Liver (tissue), 9 donors: Measurements from ENCODE around the gene CNOT10. TPM values are rescaled to one million over a fixed set of nuclear protein-coding genes. Genes with fewer than 3 reads are reported as not detected.
A peak's percentile ranks its signal among the peaks of the same experiment; 100 is the strongest.

ENCODE experiments used
- DNase-seq: peaks from one replicate; pipeline ENCODE4 v3.0.0-alpha.2; 2017; ENCODE audit warnings: low spot score
- H3K27ac ChIP-seq, 2 donors: one replicate each; pipeline ENCODE4 v1.7.0; 2013; ENCODE audit warnings: inconsistent platforms in 2 of 2, low read length in 2 of 2, control low read depth in 1 of 2, low read depth in 1 of 2, mild to moderate bottlenecking in 1 of 2
- H3K27me3 ChIP-seq, 4 donors: one replicate each; pipeline versions ENCODE4 v1.6.1 to v1.7.0; 2013; ENCODE audit warnings: low read length in 3 of 4, inconsistent platforms in 1 of 4, mild to moderate bottlenecking in 1 of 4, moderate library complexity in 1 of 4; ENCODE audit not compliant: control insufficient read depth in 4 of 4, insufficient read depth in 4 of 4
- H3K36me3 ChIP-seq, 4 donors: one replicate each; pipeline versions ENCODE4 v1.6.1 to v1.7.0; 2013; ENCODE audit warnings: low read length in 3 of 4, mild to moderate bottlenecking in 3 of 4, low read depth in 1 of 4, moderate library complexity in 1 of 4; ENCODE audit not compliant: control insufficient read depth in 4 of 4, insufficient read depth in 3 of 4
- H3K4me1 ChIP-seq, 4 donors: one replicate each; pipeline versions ENCODE4 v1.6.1 to v1.7.0; 2013; ENCODE audit warnings: low read length in 3 of 4, mild to moderate bottlenecking in 3 of 4, moderate library complexity in 1 of 4; ENCODE audit not compliant: control insufficient read depth in 4 of 4, insufficient read depth in 4 of 4
- H3K4me3 ChIP-seq, 3 donors: one replicate each; pipeline versions ENCODE4 v1.6.1 to v1.7.0; 2013; ENCODE audit warnings: low read length in 3 of 3, control low read depth in 1 of 3, low read depth in 1 of 3, mild to moderate bottlenecking in 1 of 3
- H3K9ac ChIP-seq, 2 donors: one replicate each; pipeline ENCODE4 v1.7.0; 2013; ENCODE audit warnings: low read length in 2 of 2, mild to moderate bottlenecking in 2 of 2, moderate library complexity in 2 of 2, control low read depth in 1 of 2, low read depth in 1 of 2
- H3K9me3 ChIP-seq, 4 donors: one replicate each; pipeline versions ENCODE4 v1.6.1 to v1.7.0; 2013; ENCODE audit warnings: low read length in 3 of 4; ENCODE audit not compliant: control insufficient read depth in 4 of 4
- ATF3 ChIP-seq: IDR thresholded peaks from 2 replicates; pipeline ENCODE4 v1.6.1; 2016; ENCODE audit warnings: antibody characterized with exemption
- FOXA1 ChIP-seq: IDR thresholded peaks from 2 replicates; pipeline ENCODE4 v1.6.1; 2016; ENCODE audit warnings: antibody characterized with exemption
- FOXA2 ChIP-seq: IDR thresholded peaks from 2 replicates; pipeline ENCODE4 v1.6.1; 2016; ENCODE audit warnings: antibody characterized with exemption
- GABPA ChIP-seq, 2 donors: IDR thresholded peaks in 1 of 2; conservative IDR thresholded peaks in 1 of 2; 2 replicates each; pipeline ENCODE4 v1.6.1; 2016; ENCODE audit warnings: antibody characterized with exemption in 2 of 2, mild to moderate bottlenecking in 1 of 2, moderate library complexity in 1 of 2
- HNF4A ChIP-seq, 2 donors: conservative IDR thresholded peaks; 2 replicates each; pipeline ENCODE4 v1.6.1; 2016; ENCODE audit warnings: antibody characterized with exemption in 2 of 2, mild to moderate bottlenecking in 2 of 2
- HNF4G ChIP-seq: IDR thresholded peaks from 2 replicates; pipeline ENCODE4 v1.6.1; 2016; ENCODE audit warnings: antibody characterized with exemption
- JUND ChIP-seq, 2 donors: IDR thresholded peaks; 2 replicates each; pipeline ENCODE4 v1.6.1; 2016; ENCODE audit warnings: antibody characterized with exemption in 2 of 2
- REST ChIP-seq: IDR thresholded peaks from 2 replicates; pipeline ENCODE4 v1.6.1; 2016; ENCODE audit warnings: antibody characterized with exemption, mild to moderate bottlenecking
- RXRA ChIP-seq, 2 donors: IDR thresholded peaks; 2 replicates each; pipeline ENCODE4 v1.6.1; 2017 to 2018; ENCODE audit warnings: antibody characterized with exemption in 2 of 2, mild to moderate bottlenecking in 1 of 2
- SP1 ChIP-seq: IDR thresholded peaks from 2 replicates; pipeline ENCODE4 v1.6.1; 2018; ENCODE audit warnings: antibody characterized with exemption, mild to moderate bottlenecking
- TAF1 ChIP-seq: conservative IDR thresholded peaks from 2 replicates; pipeline ENCODE4 v1.6.1; 2016; ENCODE audit warnings: antibody characterized with exemption, mild to moderate bottlenecking
- YY1 ChIP-seq: IDR thresholded peaks from 2 replicates; pipeline ENCODE4 v1.6.1; 2016; ENCODE audit warnings: antibody characterized with exemption, mild to moderate bottlenecking
- ZBTB33 ChIP-seq: IDR thresholded peaks from 2 replicates; pipeline ENCODE4 v1.6.1; 2016; ENCODE audit warnings: antibody characterized with exemption
- WGBS: extraction: QIAGEN DNeasy Blood & Tissue Kit; methylation state at CpG from one replicate; pipeline ENCODE4 v1.1.7; 2013; 5-methylcytosine and 5-hydroxymethylcytosine counted together
- polyA plus RNA-seq, 2 donors: library from polyadenylated mRNA; stranded (reverse) in 1 of 2; unstranded in 1 of 2; fragments of 200-250 nt in 1 of 2; fragments of >200 nt in 1 of 2; fragmentation: Nextera tagmentation in 1 of 2; extraction: Ambion mirVana in 1 of 2; gene quantifications; one replicate each; pipeline versions ENCODE4 v1.2.1 to v1.2.3, GENCODE V29; 2013 to 2015
- total RNA-seq, 2 donors: library from RNA; depleted of rRNA; stranded (reverse); fragments of >200 nt; gene quantifications; one replicate each; pipeline ENCODE4 v1.2.3, GENCODE V29; 2014
- TF ChIP-seq, protein P1 (sequence below): fragments of 150-350 bp; IDR thresholded peaks from 2 replicates; pipeline ENCODE4 v1.5.1; 2017; ENCODE audit warnings: improper control_type of control experiment, low read depth, low read length; ENCODE audit not compliant: missing input control
- donor health status: healthy.
- donor health status: healthy.
- donor health status: healthy.
- donor health status: healthy.
- donor health status: healthy.

CNOT10 gene
- total and polyA plus RNA-seq, 4 donors: 6.7 to 19.6 (median 11.1) TPM

- no peaks in the 10 kb centered on the region for H3K27me3 ChIP-seq
- H3K4me1 ChIP-seq: peaks cover 3 to 13% (median 11%) of the 10 kb centered on the region in 4 donors
- H3K36me3 ChIP-seq: no peaks in the 10 kb centered on the region
- no peak overlapping the region for H3K9ac ChIP-seq
- DNase-seq: no peak
- no peak for TF ChIP-seq FOXA2
- no peak for TF ChIP-seq TAF1
- TF ChIP-seq GABPA (IDR thresholded peaks at IDR 0.05 in 1 of 2, conservative IDR thresholded peaks at IDR 0.05 in 1 of 2): no peak
- no peak for TF ChIP-seq HNF4A (conservative IDR thresholded peaks at IDR 0.05)
- no peak for TF ChIP-seq JUND (IDR thresholded peaks at IDR 0.05)
- no peak for TF ChIP-seq FOXA1
- no peak for TF ChIP-seq RXRA (IDR thresholded peaks at IDR 0.05)
- TF ChIP-seq ZBTB33: no peak
- TF ChIP-seq ATF3: no peak
- no peaks in the 10 kb centered on the region for H3K9me3 ChIP-seq
- no peak overlapping the region for H3K4me3 ChIP-seq
- H3K27ac ChIP-seq: no peak overlapping the region
- 92% methylated on average over 4 of the region's 4 CpGs for WGBS
These were observed 3.2 kb upstream of the CNOT10 start for GRCh38 chr3:32681811-32682210.

GRCh38 chr3:32684029-32684799 lies 774 bp upstream of the CNOT10 start:
- H3K4me1 ChIP-seq: peaks cover 3 to 17% (median 13%) of the 10 kb centered on the region in 4 donors
- 49% methylated on average over 4 of the region's 4 CpGs for WGBS
- TF ChIP-seq JUND (IDR thresholded peaks at IDR 0.05): no peak
- TF ChIP-seq HNF4G: no peak
- TF ChIP-seq REST: no peak
- TF ChIP-seq FOXA1: no peak
- TF ChIP-seq, protein P1, sequence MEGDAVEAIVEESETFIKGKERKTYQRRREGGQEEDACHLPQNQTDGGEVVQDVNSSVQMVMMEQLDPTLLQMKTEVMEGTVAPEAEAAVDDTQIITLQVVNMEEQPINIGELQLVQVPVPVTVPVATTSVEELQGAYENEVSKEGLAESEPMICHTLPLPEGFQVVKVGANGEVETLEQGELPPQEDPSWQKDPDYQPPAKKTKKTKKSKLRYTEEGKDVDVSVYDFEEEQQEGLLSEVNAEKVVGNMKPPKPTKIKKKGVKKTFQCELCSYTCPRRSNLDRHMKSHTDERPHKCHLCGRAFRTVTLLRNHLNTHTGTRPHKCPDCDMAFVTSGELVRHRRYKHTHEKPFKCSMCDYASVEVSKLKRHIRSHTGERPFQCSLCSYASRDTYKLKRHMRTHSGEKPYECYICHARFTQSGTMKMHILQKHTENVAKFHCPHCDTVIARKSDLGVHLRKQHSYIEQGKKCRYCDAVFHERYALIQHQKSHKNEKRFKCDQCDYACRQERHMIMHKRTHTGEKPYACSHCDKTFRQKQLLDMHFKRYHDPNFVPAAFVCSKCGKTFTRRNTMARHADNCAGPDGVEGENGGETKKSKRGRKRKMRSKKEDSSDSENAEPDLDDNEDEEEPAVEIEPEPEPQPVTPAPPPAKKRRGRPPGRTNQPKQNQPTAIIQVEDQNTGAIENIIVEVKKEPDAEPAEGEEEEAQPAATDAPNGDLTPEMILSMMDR: no peak
- TF ChIP-seq TAF1: no peak
- no peak for TF ChIP-seq HNF4A (conservative IDR thresholded peaks at IDR 0.05)
- no peak for TF ChIP-seq SP1
- no peak for TF ChIP-seq RXRA (IDR thresholded peaks at IDR 0.05)
- TF ChIP-seq YY1: no peak
- DNase-seq: no peak
- H3K27me3 ChIP-seq: no peaks in the 10 kb centered on the region
- no peaks in the 10 kb centered on the region for H3K9me3 ChIP-seq
- H3K9ac ChIP-seq: peak overlapping the region in 1 of 2 donors; percentile 85
- no peaks in the 10 kb centered on the region for H3K36me3 ChIP-seq
- peak overlapping the region in 2 of 3 donors; percentile 73 to 97 for H3K4me3 ChIP-seq
- peak overlapping the region; percentile 68 to 85 for H3K27ac ChIP-seq
